K562 (cell line): Measurements from ENCODE around the gene CTAG2. TPM values are rescaled to one million over a fixed set of nuclear protein-coding genes. Genes with fewer than 3 reads are reported as not detected.

Experiments
- ATAC-seq: fragments of 200-7000 bp; cut with Tn5 transposase; 3 replicates; pipeline ENCODE4 v1.9.1; 2020; ENCODE audit warnings: moderate library complexity
- BruUV-seq: library from RNA; stranded (reverse); fragments of 400-500 nt; replicated peaks from 2 replicates; lab custom pipeline; 2021; lab: Mats Ljungman, UMichigan
- CTCF ChIA-PET: fragments of 300-600 bp; formaldehyde crosslinking; extraction: SDS; loops from one replicate; lab custom pipeline; 2021; ENCODE audit warnings: low intra/inter-chr PET ratio; lab: Yijun Ruan, JAX
- POLR2A ChIA-PET: fragments of 300-600, 350-650 bp; sonication (Branson Sonifier 250); formaldehyde crosslinking; extraction: SDS; loops from one replicate; lab custom pipeline; 2021; ENCODE audit warnings: antibody characterized with exemption, inconsistent platforms; lab: Yijun Ruan, JAX
- DNase-seq, 4 experiments: peaks; one replicate each; pipeline versions ENCODE4 v3.0.0 to v3.0.0-alpha.2; 2011 to 2018; ENCODE audit warnings: low spot score in 3 of 4, mixed read lengths in 3 of 4; ENCODE audit errors: extremely low read depth in 1 of 4
- FAIRE-seq: peaks from 2 replicates; lab custom pipeline; 2011; peaks lifted over from hg19 to GRCh38; lab: Jason Lieb, UNC
- H2AFZ ChIP-seq: 2 replicates; pipeline ENCODE4 v1.6.0; 2011; ENCODE audit warnings: low read depth, low read length, control low read depth, inconsistent platforms
- H3K27ac ChIP-seq: fragments of 200-600 bp; 3 replicates; pipeline ENCODE4 v1.8.0; 2011; ENCODE audit warnings: low read depth, mild to moderate bottlenecking, control low read depth, inconsistent platforms, low read length, moderate library complexity, mixed read lengths; ENCODE audit errors: extremely low read depth
- H3K27me3 ChIP-seq, 2 experiments: fragments of 300-600 bp in 1 of 2; 2 replicates in 1 of 2; 3 replicates in 1 of 2; pipeline versions ENCODE4 v1.6.0 to v1.8.0; 2011; ENCODE audit warnings: inconsistent platforms in 2 of 2, low read length in 2 of 2, mild to moderate bottlenecking in 1 of 2, mixed read lengths in 1 of 2, moderate library complexity in 1 of 2; ENCODE audit not compliant: control insufficient read depth in 2 of 2, insufficient read depth in 2 of 2
- H3K36me3 ChIP-seq: fragments of 300-600 bp; 3 replicates; pipeline ENCODE4 v1.8.0; 2011; ENCODE audit warnings: mild to moderate bottlenecking, low read length, inconsistent platforms; ENCODE audit not compliant: control insufficient read depth, insufficient read depth
- H3K4me1 ChIP-seq, 2 experiments: fragments of 200-600 bp in 1 of 2; replicated peaks in 1 of 2; 2 replicates in 1 of 2; 3 replicates in 1 of 2; pipeline versions ENCODE4 v1.5.1 to v1.8.0; 2011; ENCODE audit warnings: inconsistent platforms in 2 of 2, low read length in 2 of 2, mild to moderate bottlenecking in 1 of 2, mixed read lengths in 1 of 2, moderate library complexity in 1 of 2; ENCODE audit not compliant: control insufficient read depth in 2 of 2, insufficient read depth in 2 of 2
- H3K4me2 ChIP-seq: 2 replicates; pipeline ENCODE4 v1.6.1; 2011; ENCODE audit warnings: low read length, control low read depth, inconsistent platforms, mixed read lengths; ENCODE audit not compliant: insufficient read depth
- H3K4me3 ChIP-seq: fragments of 200-600 bp; sonication (generic), shearing (Covaris generic); 2 replicates; pipeline ENCODE4 v1.5.1; 2016; ENCODE audit warnings: control low read depth, inconsistent platforms
- H3K79me2 ChIP-seq: fragments of 200-600 bp; 3 replicates; pipeline ENCODE4 v1.8.0; 2011; ENCODE audit warnings: low read length, inconsistent platforms; ENCODE audit not compliant: control insufficient read depth, insufficient read depth
- H3K9ac ChIP-seq, 2 experiments: 2 replicates each; pipeline versions ENCODE4 v1.6.0 to v1.6.1; 2011; ENCODE audit warnings: low read depth in 2 of 2, low read length in 2 of 2, control low read depth in 1 of 2, inconsistent platforms in 1 of 2, mild to moderate bottlenecking in 1 of 2, mixed read lengths in 1 of 2; ENCODE audit not compliant: insufficient read depth in 1 of 2
- H3K9me1 ChIP-seq: one replicate; pipeline ENCODE4 v1.6.0; 2011; ENCODE audit warnings: inconsistent platforms, mild to moderate bottlenecking, low read length, moderate library complexity; ENCODE audit not compliant: control insufficient read depth, insufficient read depth
- H3K9me3 ChIP-seq: replicated peaks from 2 replicates; pipeline ENCODE4 v1.5.1; 2011; ENCODE audit warnings: low read depth, low read length, inconsistent platforms; ENCODE audit not compliant: control insufficient read depth, insufficient read depth
- H4K20me1 ChIP-seq: replicated peaks from 2 replicates; pipeline ENCODE4 v1.6.1; 2011; ENCODE audit warnings: low read length, inconsistent platforms, mixed read lengths; ENCODE audit not compliant: control insufficient read depth, insufficient read depth
- BRF2 ChIP-seq: IDR thresholded peaks from 3 replicates; pipeline ENCODE4 v1.6.1; 2011; ENCODE audit warnings: borderline replicate concordance, mild to moderate bottlenecking; ENCODE audit not compliant: insufficient read length, insufficient read depth
- CHCHD3 ChIP-seq: fragments of 250-450 bp; sonication (Bioruptor Pico); IDR thresholded peaks from 2 replicates; pipeline ENCODE4 v2.1.2; 2022; ENCODE audit warnings: mild to moderate bottlenecking
- ELK3 ChIP-seq: fragments of 450-650 bp; formaldehyde crosslinking; IDR thresholded peaks from 2 replicates; pipeline ENCODE4 v1.4.0; 2020; ENCODE audit warnings: mild to moderate bottlenecking
- FOXP4 ChIP-seq: sonication (generic); formaldehyde crosslinking; IDR thresholded peaks from 2 replicates; pipeline ENCODE4 v1.8.0; 2022; ENCODE audit warnings: mild to moderate bottlenecking, missing genetic modification reagents, borderline replicate concordance
- GATA2 ChIP-seq: sonication (generic); formaldehyde crosslinking; IDR thresholded peaks from 2 replicates; pipeline ENCODE4 v1.4.0; 2020; ENCODE audit warnings: mild to moderate bottlenecking, missing genetic modification reagents
- HMGN3 ChIP-seq: IDR thresholded peaks from 2 replicates; pipeline ENCODE4 v1.6.1; 2011; ENCODE audit warnings: borderline replicate concordance, low read depth, mild to moderate bottlenecking, mixed read lengths, low read length; ENCODE audit not compliant: insufficient read length; ENCODE audit errors: extremely low read depth
- KLF1 ChIP-seq: fragments of 450-650 bp; IDR thresholded peaks from 2 replicates; pipeline ENCODE4 v1.6.1; 2016; ENCODE audit warnings: missing genetic modification characterization, missing compliant biosample characterization
- KLF6 ChIP-seq: fragments of 250-450 bp; sonication (Bioruptor Pico); IDR thresholded peaks from 2 replicates; pipeline ENCODE4 v1.4.0; 2020; ENCODE audit warnings: mild to moderate bottlenecking, moderate library complexity, borderline replicate concordance
- POLR2AphosphoS5 ChIP-seq: IDR thresholded peaks from 2 replicates; pipeline ENCODE4 v1.6.1; 2011; ENCODE audit warnings: mild to moderate bottlenecking, low read depth, low read length, moderate library complexity; ENCODE audit not compliant: control insufficient read depth, insufficient read depth
- RBFOX2 ChIP-seq: fragments of 200-400 bp; formaldehyde crosslinking; IDR thresholded peaks from 2 replicates; pipeline ENCODE4 v1.6.1; 2017; ENCODE audit warnings: low read depth, mild to moderate bottlenecking, low read length, moderate library complexity
- RFX5 ChIP-seq: IDR thresholded peaks from 2 replicates; pipeline ENCODE4 v1.6.1; 2011; ENCODE audit warnings: low read depth, mild to moderate bottlenecking, improper control_type of control experiment, low read length
- SMAD2 ChIP-seq: fragments of 150-350 bp; IDR thresholded peaks from 2 replicates; pipeline ENCODE4 v1.6.1; 2014; ENCODE audit warnings: low read depth, mild to moderate bottlenecking, low read length
- ZBED1 ChIP-seq: IDR thresholded peaks from 2 replicates; pipeline ENCODE4 v1.6.1; 2014
- ZFP91 ChIP-seq: sonication (generic); formaldehyde crosslinking; IDR thresholded peaks from 2 replicates; pipeline ENCODE4 v1.8.0; 2022; ENCODE audit warnings: mild to moderate bottlenecking, missing genetic modification reagents
- ZKSCAN1 ChIP-seq: fragments of 150-350 bp; IDR thresholded peaks from 2 replicates; pipeline ENCODE4 v1.6.1; 2016; ENCODE audit warnings: low read depth, low read length
- ZNF41 ChIP-seq: fragments of 250-450 bp; sonication (Bioruptor Pico); conservative IDR thresholded peaks from 2 replicates; pipeline ENCODE4 v1.4.0; 2020; ENCODE audit warnings: mild to moderate bottlenecking
- ZNF436 ChIP-seq: fragments of 250-450, 450-650 bp; sonication (Bioruptor Pico); formaldehyde crosslinking; IDR thresholded peaks from 2 replicates; pipeline ENCODE4 v1.7.0; 2020; ENCODE audit warnings: mild to moderate bottlenecking
- ZZZ3 ChIP-seq: fragments of 450-650 bp; IDR thresholded peaks from 2 replicates; pipeline ENCODE4 v1.6.1; 2016; ENCODE audit warnings: antibody characterized with exemption, mild to moderate bottlenecking, moderate library complexity
- whole genome bisulfite sequencing: fragments of 100-300 bp; shearing (Covaris generic); methylation state at CpG from one replicate; pipeline ENCODE4 v1.1.6; 2016; ENCODE audit warnings: low coverage, mixed read lengths; ENCODE audit not compliant: insufficient coverage; ENCODE audit errors: missing lambda C conversion rate; 5-methylcytosine and 5-hydroxymethylcytosine counted together
- in situ Hi-C: fragments of 300-500 bp; cut with MboI; formaldehyde crosslinking; loops from 4 replicates; pipeline ENCODE4 v1.15.0; 2018; ENCODE audit warnings: inconsistent platforms, mixed read lengths
- intact Hi-C: fragments of 100-400 bp; cut with micrococcal nuclease; formaldehyde crosslinking; loops from 2 replicates; pipeline ENCODE4 v1.14.2; 2022
- polyA plus RNA-seq, 8 experiments: library from polyadenylated mRNA; depleted of rRNA in 4 of 8; stranded (reverse) in 5 of 8; unstranded in 3 of 8; fragments of >200 nt; fragmentation: Nextera tagmentation in 2 of 8; fragmentation: Illumina TruSeq in 1 of 8; extraction: Ambion mirVana in 2 of 8; extraction: Trizol in 1 of 8; gene quantifications; 2 replicates each; pipeline versions ENCODE4 v1.2.1 to v1.2.3, GENCODE V29; 2011 to 2014; ENCODE audit warnings: inconsistent platforms in 1 of 8, missing spikeins in 1 of 8
- total RNA-seq, 7 experiments: library from RNA; depleted of rRNA in 6 of 7; stranded (reverse); fragments of >200 nt in 6 of 7; fragmentation: Illumina TruSeq in 2 of 7; extraction: Trizol in 2 of 7; gene quantifications; 2 replicates each; pipeline versions ENCODE4 v1.2.1 to v1.2.3, GENCODE V29; 2011 to 2021; ENCODE audit warnings: low replicate concordance in 1 of 7

Gene CTAG2
- total and polyA plus RNA-seq, 9 of the 15 experiments (the other 6 are each of a cell fraction or from before 2014, with no cell fraction given): 1.7 to 63.0 (median 18.8) TPM

GRCh38 chrX:154654925-154655324, 1.5 kb upstream of the CTAG2 start:
- ChIA-PET CTCF (no interaction called here), POLR2A (no interaction called here)
- H3K36me3 ChIP-seq: no peaks in the 10 kb centered on the region
- peaks cover 0 to 11% of the 10 kb centered on the region in 2 experiments; a peak in 2 of 5 replicates for H3K4me1 ChIP-seq
- TF ChIP-seq ZNF436: no peak
- no peak for TF ChIP-seq POLR2AphosphoS5
- TF ChIP-seq HMGN3: no peak
- no peak for TF ChIP-seq ZFP91 (CRISPR knock-in tag)
- no peak for TF ChIP-seq RFX5
- TF ChIP-seq RBFOX2: no peak
- no peak for TF ChIP-seq CHCHD3 (CRISPR knock-in tag)
- no peak for TF ChIP-seq ZKSCAN1
- TF ChIP-seq BRF2: no peak
- no peak for TF ChIP-seq KLF1 (tag)
- TF ChIP-seq GATA2 (CRISPR knock-in tag): no peak
- no peak for TF ChIP-seq ZNF41
- TF ChIP-seq KLF6 (CRISPR knock-in tag): no peak
- TF ChIP-seq SMAD2: no peak
- TF ChIP-seq ZBED1: no peak
- no peak for TF ChIP-seq ELK3
- TF ChIP-seq ZZZ3: no peak
- TF ChIP-seq FOXP4 (CRISPR knock-in tag): no peak
- FAIRE-seq: no peak
- H3K27ac ChIP-seq: no peak overlapping the region
- no peak overlapping the region for H3K4me3 ChIP-seq
- no peaks in the 10 kb centered on the region for H3K9me1 ChIP-seq
- no peak for DNase-seq
- ATAC-seq: no peak
- no peak overlapping the region for H3K4me2 ChIP-seq
- WGBS: 26% methylated on average over 4 of the region's 15 CpGs
- no peak overlapping the region for H2AFZ ChIP-seq
- no peak overlapping the region for H3K9ac ChIP-seq
- intact Hi-C loops: no loop called here
- H3K9me3 ChIP-seq: no peaks in the 10 kb centered on the region
- peaks cover 2 to 26% of the 10 kb centered on the region in 2 experiments; a peak in 3 of 5 replicates for H3K27me3 ChIP-seq
- in situ Hi-C loops: loop anchor here (10.0 kb wide), 1 partner anchor 70 kb away; the partner anchor contains the start of gene CTAG1A
- no peaks in the 10 kb centered on the region; the same call in 2 of the 3 replicates for H3K79me2 ChIP-seq
- BruUV-seq: no TSS peak
- H4K20me1 ChIP-seq: no peaks in the 10 kb centered on the region
